ENCODE results near the gene CPAMD8. TPM values are rescaled to one million over a fixed set of nuclear protein-coding genes. Genes with fewer than 3 reads are reported as not detected.

The CPAMD8 gene
- total and polyA plus RNA-seq, 10 of the 15 experiments (the other 5 are each of a cell fraction or from before 2014, with no cell fraction given), result 0.12 to 0.97 (median 0.25) TPM; not detected in 3

DNA sequence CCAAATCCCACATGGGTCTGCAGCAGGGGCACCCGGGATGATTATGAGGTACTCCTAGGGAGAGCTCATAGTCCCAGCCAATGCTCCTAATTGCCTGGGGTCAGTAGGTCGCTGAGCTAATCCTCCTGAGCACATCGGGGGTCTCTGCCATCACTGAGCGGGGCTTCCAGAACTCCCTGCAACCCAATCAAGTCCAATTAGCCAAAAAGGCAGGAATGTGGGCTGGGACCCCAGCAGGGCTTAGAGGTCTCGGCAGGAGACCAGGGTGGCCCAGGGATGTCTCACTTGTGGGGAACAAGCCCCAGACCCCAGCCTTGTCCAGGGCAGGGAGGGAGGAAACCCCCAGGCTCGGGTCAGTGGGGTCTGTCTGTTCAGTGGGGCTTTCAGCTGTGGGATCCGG, 17.1 kb upstream of the CPAMD8 start:
- ATAC-seq (no peak), FAIRE-seq (no peak), DNase-seq (ENCODE audit: low read depth, low spot score) (no peak)
- Histone ChIP-seq H3K4me3 (no peak overlapping the region), H3K27ac (ENCODE audit: control insufficient read depth, insufficient read depth) (no peak overlapping the region), H3K36me3 (ENCODE audit: control insufficient read depth in 2 of 2, insufficient read depth in 2 of 2, low read length in 1 of 2) (no peaks in the 10 kb centered on the region), H4K20me1 (ENCODE audit: control insufficient read depth, insufficient read depth) (no peaks in the 10 kb centered on the region), H3K4me1 (ENCODE audit: control insufficient read depth, insufficient read depth, low read length) (no peaks in the 10 kb centered on the region), H3K79me2 (ENCODE audit: control insufficient read depth, insufficient read depth, low read length) (no peaks in the 10 kb centered on the region), H3K27me3 (replicated peaks in 1 of 2; ENCODE audit: control insufficient read depth in 2 of 2, insufficient read depth in 2 of 2, low read length in 1 of 2) (no peaks in the 10 kb centered on the region), H3K9ac (ENCODE audit: control insufficient read depth, insufficient read depth, low read length) (no peak overlapping the region), H2AFZ (ENCODE audit: control insufficient read depth, low read depth, low read length) (no peak overlapping the region), H3K9me3 (replicated peaks; ENCODE audit: control insufficient read depth, insufficient read depth, low read length) (no peaks in the 10 kb centered on the region), H3K4me2 (ENCODE audit: control insufficient read depth, insufficient read depth) (no peak overlapping the region)
- ChIA-PET POLR2A (no interaction called here), SMC1A (ENCODE audit: uncharacterized antibody, unreplicated experiment) (no interaction called here), CTCF (no interaction called here), RAD21 (ENCODE audit: unreplicated experiment) (no interaction called here)
- TF ChIP-seq EP300 (IDR thresholded peaks at IDR 0.05; ENCODE audit: borderline replicate concordance in 1 of 2, control insufficient read depth in 1 of 2, low read depth in 2 of 2, low read length in 2 of 2), result no peak
- TF ChIP-seq, protein P1, sequence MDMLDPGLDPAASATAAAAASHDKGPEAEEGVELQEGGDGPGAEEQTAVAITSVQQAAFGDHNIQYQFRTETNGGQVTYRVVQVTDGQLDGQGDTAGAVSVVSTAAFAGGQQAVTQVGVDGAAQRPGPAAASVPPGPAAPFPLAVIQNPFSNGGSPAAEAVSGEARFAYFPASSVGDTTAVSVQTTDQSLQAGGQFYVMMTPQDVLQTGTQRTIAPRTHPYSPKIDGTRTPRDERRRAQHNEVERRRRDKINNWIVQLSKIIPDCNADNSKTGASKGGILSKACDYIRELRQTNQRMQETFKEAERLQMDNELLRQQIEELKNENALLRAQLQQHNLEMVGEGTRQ (IDR thresholded peaks at IDR 0.05; ENCODE audit: borderline replicate concordance, low read depth, low read length), result no peak
- no peak for TF ChIP-seq MXI1 (IDR thresholded peaks at IDR 0.05; ENCODE audit: low read depth, low read length)
- no peak for TF ChIP-seq MYC (IDR thresholded peaks at IDR 0.05; ENCODE audit: insufficient read depth, insufficient read length, insufficient replicate concordance, low read length, severe bottlenecking)
- TF ChIP-seq ZBED1 (IDR thresholded peaks at IDR 0.05; ENCODE audit: borderline replicate concordance), result no peak
- in situ Hi-C loops (cut with MboI), result no loop called here
- WGBS (ENCODE audit: insufficient coverage, insufficient replicate concordance, low lambda C conversion rate, missing lambda C conversion rate), result 50% methylated on average over 7 of the region's 7 CpGs
- intact Hi-C loops (cut with micrococcal nuclease; ENCODE audit: unreplicated experiment), result no loop called here
- no TSS peak for BruUV-seq (replicated peaks)

DNA sequence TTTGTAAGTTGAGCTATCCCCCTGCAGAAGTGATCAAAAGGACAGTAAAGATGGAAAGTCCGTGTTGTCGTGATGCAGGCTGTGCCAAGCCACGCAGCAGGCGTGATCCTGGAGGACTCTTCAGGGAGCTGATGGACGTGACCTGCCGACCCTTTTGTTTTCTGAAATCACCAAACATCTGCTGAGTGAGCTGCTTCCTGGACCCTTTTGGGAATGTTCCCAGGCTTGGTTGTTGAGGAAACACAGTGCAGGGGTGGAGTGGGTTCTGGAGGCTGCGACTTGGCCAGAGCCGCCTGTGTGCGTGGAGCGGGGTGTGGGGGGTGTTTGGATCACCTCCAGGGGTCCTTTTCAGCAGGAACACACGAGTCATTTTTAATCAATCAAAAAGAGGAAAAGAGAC, 15.4 kb upstream of the CPAMD8 start:
- intact Hi-C loops (cut with micrococcal nuclease; ENCODE audit: unreplicated experiment), result no loop called here
- Histone ChIP-seq H2AFZ (ENCODE audit: control insufficient read depth, low read depth, low read length) (no peak overlapping the region), H3K4me2 (ENCODE audit: control insufficient read depth, insufficient read depth) (no peak overlapping the region), H3K9me3 (replicated peaks; ENCODE audit: control insufficient read depth, insufficient read depth, low read length) (no peaks in the 10 kb centered on the region), H3K27ac (ENCODE audit: control insufficient read depth, insufficient read depth) (no peak overlapping the region), H3K27me3 (replicated peaks in 1 of 2; ENCODE audit: control insufficient read depth in 2 of 2, insufficient read depth in 2 of 2, low read length in 1 of 2) (no peaks in the 10 kb centered on the region), H4K20me1 (ENCODE audit: control insufficient read depth, insufficient read depth) (no peaks in the 10 kb centered on the region), H3K4me3 (no peak overlapping the region), H3K36me3 (ENCODE audit: control insufficient read depth in 2 of 2, insufficient read depth in 2 of 2, low read length in 1 of 2) (no peaks in the 10 kb centered on the region), H3K79me2 (ENCODE audit: control insufficient read depth, insufficient read depth, low read length) (no peaks in the 10 kb centered on the region), H3K4me1 (ENCODE audit: control insufficient read depth, insufficient read depth, low read length) (no peaks in the 10 kb centered on the region), H3K9ac (ENCODE audit: control insufficient read depth, insufficient read depth, low read length) (no peak overlapping the region)
- in situ Hi-C loops (cut with MboI), result no loop called here
- RAD21 ChIA-PET (ENCODE audit: unreplicated experiment), result no interaction called here
- ATAC-seq (no peak), DNase-seq (ENCODE audit: low read depth, low spot score) (no peak), FAIRE-seq (no peak)
- TF ChIP-seq HDAC2 (IDR thresholded peaks at IDR 0.05), result no peak
- CTCF ChIA-PET, result interaction anchor here (0.6 to 1.1 kb wide), 2 partner anchors 211 to 446 kb away, joined by 3 to 4 read pairs; no protein-coding TSS in a partner anchor
- no TSS peak for BruUV-seq (replicated peaks)
- POLR2A ChIA-PET, result no interaction called here
- SMC1A ChIA-PET (ENCODE audit: uncharacterized antibody, unreplicated experiment), result no interaction called here
- 38% methylated on average over 10 of the region's 11 CpGs for WGBS (ENCODE audit: insufficient coverage, insufficient replicate concordance, low lambda C conversion rate, missing lambda C conversion rate)

All from GM12878 (cell line).